ENCODE results near the gene SIK1.
"Not testable (repeated sequence)": the region's sequence is repeated elsewhere in the genome, so short reads cannot be mapped to it uniquely, and the experiment has no call there.

The SIK1 gene

GRCh38 chr21:43398000-43398399 is 28.9 kb downstream of the SIK1 start:
- DNase-seq (ENCODE audit: low spot score), result not testable (repeated sequence)

GRCh38 chr21:43397439-43397808 is 29.5 kb downstream of the SIK1 start:
- DNase-seq (ENCODE audit: low spot score), result not testable (repeated sequence)

- not testable (repeated sequence) for DNase-seq (ENCODE audit: low spot score)
Measured at GRCh38 chr21:43396788-43397438, 30.0 kb downstream of the SIK1 start.

- DNase-seq (ENCODE audit: low spot score), result not testable (repeated sequence)
Measured at GRCh38 chr21:43383351-43383750, 43.6 kb downstream of the SIK1 start.

GRCh38 chr21:43382902-43383301 is 44.0 kb downstream of the SIK1 start:
- DNase-seq (ENCODE audit: low spot score), result not testable (repeated sequence)

GRCh38 chr21:43380852-43381533 is 45.9 kb downstream of the SIK1 start:
- DNase-seq (ENCODE audit: low spot score), result not testable (repeated sequence)

- DNase-seq (ENCODE audit: low spot score), result not testable (repeated sequence)
Measured at GRCh38 chr21:43380337-43380736, 46.6 kb downstream of the SIK1 start.

GRCh38 chr21:43379626-43380122 is 47.3 kb downstream of the SIK1 start:
- DNase-seq (ENCODE audit: low spot score), result not testable (repeated sequence)

GRCh38 chr21:43376478-43376882 is 50.5 kb downstream of the SIK1 start:
- DNase-seq (ENCODE audit: low spot score), result no peak

- no peak for DNase-seq (ENCODE audit: low spot score)
Measured at GRCh38 chr21:43375837-43376477, 51.0 kb downstream of the SIK1 start.

- no peak for DNase-seq (ENCODE audit: low spot score)
Measured at GRCh38 chr21:43375006-43375836, 51.7 kb downstream of the SIK1 start.

GRCh38 chr21:43374228-43374885 is 52.6 kb downstream of the SIK1 start:
- no peak for DNase-seq (ENCODE audit: low spot score)

GRCh38 chr21:43373362-43374227 is 53.3 kb downstream of the SIK1 start:
- no peak for DNase-seq (ENCODE audit: low spot score)

GRCh38 chr21:43372663-43373361 is 54.1 kb downstream of the SIK1 start:
- DNase-seq (ENCODE audit: low spot score), result no peak

GRCh38 chr21:43371786-43372185 is 55.1 kb downstream of the SIK1 start:
- no peak for DNase-seq (ENCODE audit: low spot score)

- no peak for DNase-seq (ENCODE audit: low spot score)
Measured at GRCh38 chr21:43370888-43371570, 55.9 kb downstream of the SIK1 start.

- peak; percentile 40 for DNase-seq (ENCODE audit: low spot score)
Measured at GRCh38 chr21:43370091-43370658, 56.8 kb downstream of the SIK1 start.

- no peak for DNase-seq (ENCODE audit: low spot score)
Measured at GRCh38 chr21:43369596-43370090, 57.3 kb downstream of the SIK1 start.

Measured in SK-N-DZ (cell line).